MM.1S (cell line): ENCODE data around the gene IL20RB.

Experiments
- CTCF ChIP-seq: fragments of 300-600 bp; sonication (generic); IDR thresholded peaks from 2 replicates; pipeline ENCODE4 v1.5.1; 2016; ENCODE audit warnings: antibody characterized with exemption, low read length, mixed read lengths
- EZH2 ChIP-seq: fragments of 300-600 bp; sonication (generic); optimal IDR thresholded peaks from 2 replicates; pipeline ENCODE3; 2017; ENCODE audit warnings: low read depth, mild to moderate bottlenecking, antibody characterized with exemption, low read length, mixed read lengths
- EZH2phosphoT487 ChIP-seq: fragments of 300-600 bp; sonication (generic); IDR thresholded peaks from 2 replicates; pipeline ENCODE4 v1.6.1; 2018; ENCODE audit warnings: antibody characterized with exemption, low read length

DNA sequence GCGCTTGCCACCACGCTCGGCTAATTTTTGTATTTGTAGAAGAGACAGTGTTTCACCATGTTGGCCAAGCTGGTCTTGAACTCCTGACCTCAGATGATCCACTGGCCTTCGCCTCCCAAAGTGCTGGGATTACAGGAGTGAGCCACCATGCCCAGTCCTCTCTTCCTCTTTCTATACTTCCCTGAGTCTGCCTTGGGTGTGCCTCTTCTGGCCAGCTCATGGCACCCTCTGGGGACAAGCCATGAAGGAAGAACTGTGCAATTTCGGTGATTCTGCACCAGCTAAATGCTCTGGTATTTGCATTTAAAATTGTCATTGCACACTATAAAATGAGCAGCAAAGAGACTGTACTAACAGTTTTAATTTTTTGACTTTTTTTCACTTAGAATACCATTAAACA lies 66.6 kb downstream of the IL20RB start:
- no peak for TF ChIP-seq CTCF
- TF ChIP-seq EZH2: no peak
- TF ChIP-seq EZH2phosphoT487: no peak
